Skeletal muscle tissue (tissue), 4 donors: ENCODE results near the gene C16orf95. TPM values are rescaled to one million over a fixed set of nuclear protein-coding genes. Genes with fewer than 3 reads are reported as not detected.

ENCODE experiments used
- H3K27ac ChIP-seq: one replicate; pipeline ENCODE4 v1.7.0; 2013; ENCODE audit warnings: mild to moderate bottlenecking, low read depth, low read length, inconsistent platforms
- H3K27me3 ChIP-seq, 3 donors: one replicate each; pipeline ENCODE4 v1.7.0; 2013; ENCODE audit warnings: low read length in 3 of 3; ENCODE audit not compliant: control insufficient read depth in 3 of 3, insufficient read depth in 3 of 3
- H3K36me3 ChIP-seq, 3 donors: one replicate each; pipeline ENCODE4 v1.7.0; 2013; ENCODE audit warnings: low read length in 3 of 3; ENCODE audit not compliant: control insufficient read depth in 3 of 3, insufficient read depth in 3 of 3
- H3K4me1 ChIP-seq, 3 donors: one replicate each; pipeline ENCODE4 v1.7.0; 2013; ENCODE audit warnings: low read length in 3 of 3, mild to moderate bottlenecking in 3 of 3; ENCODE audit not compliant: control insufficient read depth in 3 of 3, insufficient read depth in 3 of 3
- H3K4me3 ChIP-seq, 3 donors: one replicate each; pipeline ENCODE4 v1.7.0; 2013; ENCODE audit warnings: low read length in 3 of 3
- H3K9ac ChIP-seq, 3 donors: one replicate each; pipeline ENCODE4 v1.7.0; 2013; ENCODE audit warnings: low read length in 3 of 3, mild to moderate bottlenecking in 3 of 3, moderate library complexity in 2 of 3, low read depth in 1 of 3
- H3K9me3 ChIP-seq, 3 donors: one replicate each; pipeline ENCODE4 v1.7.0; 2013; ENCODE audit warnings: low read length in 3 of 3; ENCODE audit not compliant: control insufficient read depth in 3 of 3
- total RNA-seq: library from RNA; depleted of rRNA; stranded (reverse); fragments of >200 nt; gene quantifications from one replicate; pipeline ENCODE4 v1.2.3, GENCODE V29; 2014
- donor health status: Osteomylitis.

C16orf95 gene
- total RNA-seq, 1 donor from 2014 or later = 2.6 TPM

- Histone ChIP-seq H3K9ac (peak overlapping the region in 2 of 3 donors; percentile 32 to 62), H3K27ac (peak overlapping the region; percentile 28), H3K9me3 (no peaks in the 10 kb centered on the region), H3K4me1 (peaks cover 29 to 53% (median 32%) of the 10 kb centered on the region in 3 donors), H3K36me3 (peaks cover 26 to 33% (median 28%) of the 10 kb centered on the region in 3 donors), H3K4me3 (no peak overlapping the region), H3K27me3 (no peaks in the 10 kb centered on the region)
These were observed 8.2 kb upstream of the C16orf95 start for GRCh38 chr16:87325423-87325858.

GRCh38 chr16:87324411-87325275 lies 7.5 kb upstream of the C16orf95 start:
- Histone ChIP-seq H3K27me3 (no peaks in the 10 kb centered on the region), H3K4me1 (peaks cover 29 to 56% (median 32%) of the 10 kb centered on the region in 3 donors), H3K9me3 (no peaks in the 10 kb centered on the region), H3K27ac (no peak overlapping the region), H3K9ac (peak overlapping the region; percentile 1 to 62 (median 32)), H3K4me3 (peak overlapping the region in 1 of 3 donors; percentile 13), H3K36me3 (peaks cover 18 to 25% (median 20%) of the 10 kb centered on the region in 3 donors)

- peak overlapping the region in 1 of 3 donors; percentile 62 for H3K9ac ChIP-seq
- no peaks in the 10 kb centered on the region for H3K27me3 ChIP-seq
- no peak overlapping the region for H3K4me3 ChIP-seq
- H3K27ac ChIP-seq = no peak overlapping the region
- peaks cover 11 to 19% (median 14%) of the 10 kb centered on the region in 3 donors for H3K36me3 ChIP-seq
- H3K4me1 ChIP-seq = peaks cover 28 to 56% (median 29%) of the 10 kb centered on the region in 3 donors
- no peaks in the 10 kb centered on the region for H3K9me3 ChIP-seq
These were observed 6.7 kb upstream of the C16orf95 start for GRCh38 chr16:87323727-87324410.

- peaks cover 3 to 14% (median 8%) of the 10 kb centered on the region in 3 donors for H3K36me3 ChIP-seq
- H3K4me3 ChIP-seq = no peak overlapping the region
- no peaks in the 10 kb centered on the region for H3K9me3 ChIP-seq
- no peaks in the 10 kb centered on the region for H3K27me3 ChIP-seq
- H3K27ac ChIP-seq = no peak overlapping the region
- peak overlapping the region in 1 of 3 donors; percentile 33 for H3K9ac ChIP-seq
- peaks cover 30 to 55% (median 35%) of the 10 kb centered on the region in 3 donors for H3K4me1 ChIP-seq
These were observed 5.9 kb upstream of the C16orf95 start for GRCh38 chr16:87322833-87323726.

- H3K27ac ChIP-seq = no peak overlapping the region
- peaks cover 30 to 55% (median 37%) of the 10 kb centered on the region in 3 donors for H3K4me1 ChIP-seq
- peak overlapping the region in 1 of 3 donors; percentile 3 for H3K9ac ChIP-seq
- H3K9me3 ChIP-seq = no peaks in the 10 kb centered on the region
- no peak overlapping the region for H3K4me3 ChIP-seq
- H3K36me3 ChIP-seq = peaks cover 0 to 13% (median 2%) of the 10 kb centered on the region in 3 donors
- no peaks in the 10 kb centered on the region for H3K27me3 ChIP-seq
These were observed 5.2 kb upstream of the C16orf95 start for GRCh38 chr16:87322360-87322759.

GRCh38 chr16:87321336-87322107 lies 4.3 kb upstream of the C16orf95 start:
- Histone ChIP-seq H3K9me3 (no peaks in the 10 kb centered on the region), H3K9ac (no peak overlapping the region), H3K27ac (no peak overlapping the region), H3K4me3 (no peak overlapping the region), H3K36me3 (peaks cover 0 to 10% (median 2%) of the 10 kb centered on the region in 3 donors), H3K27me3 (no peaks in the 10 kb centered on the region), H3K4me1 (peaks cover 27 to 51% (median 34%) of the 10 kb centered on the region in 3 donors)

- Histone ChIP-seq H3K27ac (no peak overlapping the region), H3K4me1 (peaks cover 24 to 51% (median 30%) of the 10 kb centered on the region in 3 donors), H3K9me3 (no peaks in the 10 kb centered on the region), H3K36me3 (peaks cover 0 to 10% (median 0%) of the 10 kb centered on the region in 3 donors), H3K9ac (peak overlapping the region in 1 of 3 donors; percentile 16), H3K4me3 (no peak overlapping the region), H3K27me3 (no peaks in the 10 kb centered on the region)
These were observed 3.5 kb upstream of the C16orf95 start for GRCh38 chr16:87320510-87321227.

- Histone ChIP-seq H3K27ac (no peak overlapping the region), H3K4me3 (no peak overlapping the region), H3K9me3 (no peaks in the 10 kb centered on the region), H3K27me3 (no peaks in the 10 kb centered on the region), H3K36me3 (peaks cover 0 to 10% (median 0%) of the 10 kb centered on the region in 3 donors), H3K4me1 (peaks cover 20 to 51% (median 24%) of the 10 kb centered on the region in 3 donors), H3K9ac (no peak overlapping the region)
These were observed 2.9 kb upstream of the C16orf95 start for GRCh38 chr16:87319997-87320491.
